Posterior vena cava (tissue), 2 donors: ENCODE data around the gene FAM210B. TPM values are rescaled to one million over a fixed set of nuclear protein-coding genes. Genes with fewer than 3 reads are reported as not detected.
"Not testable (repeated sequence)": the region's sequence is repeated elsewhere in the genome, so short reads cannot be mapped to it uniquely, and the experiment has no call there.

Source experiments
- DNase-seq: peaks from one replicate; pipeline ENCODE4 v3.0.0-alpha.2; 2020; ENCODE audit warnings: low spot score
- intact Hi-C, 2 donors: fragments of 100-400 bp; cut with DNase I; formaldehyde crosslinking; loops; one replicate each; pipeline versions ENCODE4 v1.14.1 to v1.14.2; 2022 to 2023
- total RNA-seq, 2 donors: library from RNA; stranded (reverse); fragmentation: NEBNext Ultra II Directional; extraction: Animal tissue kit (Norgen Biotek cat#: 25700); gene quantifications; one replicate each; pipeline ENCODE4 v1.2.1, GENCODE V29; 2021
- donor health status: DM: yes; HTN: yes; CAD: no.
- donor health status: DM: yes; HTN: yes; CAD: no.

The FAM210B gene
- total RNA-seq, 2 donors from 2014 or later, result 34.3 to 40.3 TPM

DNA sequence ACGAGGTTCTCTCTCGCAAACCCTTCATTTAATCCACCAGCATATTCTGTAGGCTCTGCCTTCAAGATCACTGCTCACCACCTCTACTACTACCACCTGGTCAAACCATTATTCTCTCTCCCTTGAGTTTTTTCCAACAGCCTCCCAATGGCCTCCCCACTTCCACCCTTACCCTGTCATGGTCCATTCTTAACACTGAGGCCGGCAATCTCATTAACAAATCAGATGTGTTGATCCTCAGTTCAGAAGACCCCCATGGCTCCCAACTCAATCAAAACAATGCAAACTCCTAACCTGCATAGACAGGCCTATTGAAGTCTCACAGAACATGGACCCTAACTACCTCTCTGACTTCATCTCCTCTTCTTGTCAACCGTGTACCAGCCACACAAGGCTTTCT is 31.0 kb downstream of the FAM210B start:
- DNase-seq, result no peak
- intact Hi-C loops, result loop anchor here in 1 of 2 donors (10.0 kb wide), 1 partner anchor 75 kb away; the partner anchor contains the start of gene RTF2

DNA sequence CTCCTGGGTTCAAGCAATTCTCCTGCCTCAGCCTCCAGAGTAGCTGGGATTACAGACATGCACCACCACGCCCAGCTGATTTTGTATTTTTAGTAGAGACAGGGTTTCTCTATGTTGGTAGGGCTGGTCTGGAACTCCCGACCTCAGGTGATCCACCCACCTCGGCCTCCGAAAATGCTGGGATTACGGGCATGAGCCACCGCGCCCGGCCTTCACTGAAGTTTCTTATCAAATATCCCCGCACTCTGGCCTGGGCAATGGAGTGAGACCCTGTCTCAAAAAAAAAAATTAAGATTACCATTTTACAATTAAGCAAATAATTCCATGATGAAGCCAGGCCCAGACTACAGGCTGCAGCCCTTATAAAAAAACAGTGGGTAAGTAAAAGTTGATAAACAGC is 31.6 kb downstream of the FAM210B start:
- DNase-seq, result not testable (repeated sequence)
- intact Hi-C loops, result loop anchor here in 1 of 2 donors (10.0 kb wide), 1 partner anchor 74 kb away; the partner anchor contains the start of gene RTF2

- DNase-seq, result no peak
- intact Hi-C loops, result loop anchor here in 1 of 2 donors (10.0 kb wide), 1 partner anchor 74 kb away; the partner anchor contains the start of gene RTF2
Observed at GRCh38 chr20:56391037-56391436, 32.3 kb downstream of the FAM210B start.

DNA sequence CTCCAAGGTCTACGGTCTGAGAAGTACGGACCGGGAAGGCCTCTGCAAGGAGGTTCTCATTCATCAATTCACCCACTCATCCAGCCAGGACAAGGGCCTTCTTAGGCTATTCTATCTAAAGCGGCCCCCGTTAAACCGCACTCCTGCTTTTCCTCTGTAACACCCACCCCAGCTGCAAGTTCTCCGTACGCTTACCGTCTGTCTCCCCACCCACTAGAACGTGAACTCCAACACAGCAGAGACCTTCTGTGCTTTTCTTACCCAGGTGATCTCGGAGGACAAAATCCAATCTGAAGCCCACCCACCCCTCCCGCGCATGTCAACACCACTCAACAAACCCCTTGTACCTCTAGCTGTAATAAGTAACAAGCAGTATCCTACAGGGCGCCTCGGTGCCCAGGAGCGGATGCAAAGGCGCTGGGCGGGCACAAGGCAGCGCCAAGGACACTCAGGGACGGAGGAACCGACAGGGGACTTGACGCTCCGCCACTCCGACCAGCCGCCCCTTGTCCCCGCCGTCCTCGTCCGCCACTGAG is 32.9 kb downstream of the FAM210B start:
- DNase-seq, result no peak
- intact Hi-C loops, result loop anchor here in 1 of 2 donors (10.0 kb wide), 1 partner anchor 73 kb away; the partner anchor contains the start of gene RTF2

DNA sequence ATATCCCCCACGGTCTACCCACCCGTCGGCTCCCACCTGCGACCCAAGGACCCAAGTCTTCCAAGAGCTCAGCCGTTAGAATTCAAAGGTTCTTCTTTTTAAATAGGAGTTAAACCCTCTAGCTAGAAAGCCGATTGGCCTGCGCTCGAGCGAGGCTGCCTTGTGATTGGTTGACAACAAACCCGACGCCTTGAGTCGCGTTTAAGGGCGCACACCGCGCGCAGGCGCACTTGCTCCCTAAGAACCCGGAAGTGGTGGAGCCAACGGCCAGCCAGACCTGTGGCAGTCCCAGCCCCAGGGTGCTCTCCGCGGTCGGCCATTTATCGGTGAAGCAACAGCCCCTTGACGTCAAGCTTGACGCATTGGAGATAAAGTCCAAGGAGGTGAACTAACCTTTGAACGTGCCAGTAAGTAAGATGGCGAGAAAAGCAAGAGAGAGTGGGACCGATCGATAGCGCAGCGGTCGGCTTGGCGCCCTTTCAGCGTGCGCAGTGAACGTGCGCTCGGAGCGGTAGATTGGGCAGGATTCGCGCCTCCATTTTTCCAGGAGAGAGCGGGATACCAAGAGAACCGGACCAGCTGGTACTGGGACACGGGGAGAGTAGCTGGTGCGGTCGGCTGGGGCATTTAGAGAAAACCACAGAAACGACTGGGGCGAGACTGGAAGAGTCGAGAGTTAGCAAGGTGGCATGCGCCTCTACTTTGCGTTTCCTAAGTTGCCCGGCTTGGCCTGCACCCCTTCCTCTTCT is 33.5 kb downstream of the FAM210B start, which contains the start of the genes AURKA and CSTF1:
AURKA (minus strand) TSS at position 84 of the 749 bp plus-strand sequence. CDS start 4,018 bp downstream, outside the sequence.
CSTF1 (plus strand) TSS at position 514 of the 749 bp plus-strand sequence. CDS start 2,908 bp downstream, outside the sequence.
- intact Hi-C loops, result loop anchor here in 1 of 2 donors (10.0 kb wide), 1 partner anchor 72 kb away; the partner anchor contains the start of gene RTF2
- peak; percentile 100 for DNase-seq

DNA sequence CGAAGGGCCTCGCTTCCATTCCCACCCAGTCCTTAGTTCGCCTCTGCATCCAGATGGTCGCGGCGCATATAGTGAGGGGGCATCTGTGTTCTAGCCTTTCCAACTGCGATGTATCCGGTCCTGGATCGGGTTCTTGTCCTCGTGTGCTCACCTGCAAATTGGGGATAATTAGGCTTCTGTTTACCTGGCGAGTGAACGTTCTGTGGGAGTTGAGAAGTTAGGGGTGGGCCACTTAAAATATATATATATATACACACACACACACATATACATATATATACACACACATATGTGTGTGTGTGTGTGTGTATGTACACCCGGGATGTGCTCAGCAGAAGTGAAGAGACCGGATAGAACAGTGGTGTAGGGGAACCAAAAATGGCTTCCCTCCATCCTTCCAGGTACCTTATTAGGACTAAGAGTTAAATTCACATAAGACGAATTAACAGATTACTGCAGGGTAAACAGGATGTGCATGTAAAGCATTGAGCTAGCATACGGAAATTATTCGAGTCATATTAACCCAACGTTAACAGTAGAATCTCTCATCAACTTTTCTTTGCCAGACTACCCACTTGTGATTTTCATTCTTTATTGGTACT is 34.2 kb downstream of the FAM210B start:
- no peak for DNase-seq
- intact Hi-C loops, result loop anchor here in 1 of 2 donors (10.0 kb wide), 1 partner anchor 72 kb away; the partner anchor contains the start of gene RTF2

GRCh38 chr20:56393653-56394052 is 34.9 kb downstream of the FAM210B start:
- intact Hi-C loops, result loop anchor here in 1 of 2 donors (10.0 kb wide), 1 partner anchor 71 kb away; the partner anchor contains the start of gene RTF2
- DNase-seq, result no peak

- intact Hi-C loops, result loop anchor here in 1 of 2 donors (10.0 kb wide), 1 partner anchor 70 kb away; the partner anchor contains the start of gene RTF2
Observed at GRCh38 chr20:56395166-56395565, 36.4 kb downstream of the FAM210B start.

DNA sequence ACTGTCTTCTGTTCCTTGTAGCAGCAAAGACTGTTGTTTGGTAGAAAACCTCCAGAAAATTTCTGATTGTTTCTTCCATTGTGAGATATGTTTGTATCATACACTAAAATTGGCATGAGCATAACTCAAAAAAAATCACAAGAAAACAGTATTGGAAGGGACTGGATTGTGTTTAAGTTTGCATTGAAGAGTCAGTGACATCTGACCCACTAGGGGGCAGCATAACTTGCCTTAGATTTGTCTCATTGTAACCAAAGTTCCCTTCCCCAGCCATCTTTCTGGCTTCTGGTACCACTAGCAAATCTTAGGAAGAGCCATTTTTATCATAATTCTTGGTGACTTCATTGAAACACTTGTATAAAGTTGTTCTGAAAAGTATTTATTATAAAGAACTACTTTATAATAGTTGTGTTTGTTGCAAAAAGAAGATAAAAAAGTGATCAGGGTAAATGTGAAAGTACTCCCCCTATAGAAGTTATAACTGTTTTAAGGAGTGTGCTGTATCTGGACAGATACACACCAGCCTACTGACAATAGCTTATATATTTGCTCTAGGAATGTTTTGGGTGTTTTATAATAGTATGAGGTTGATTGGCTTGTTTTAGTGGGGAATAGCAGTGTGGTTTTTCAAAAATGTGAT is 41.3 kb downstream of the FAM210B start:
- no peak for DNase-seq

More at GRCh38 chr20:56395166-56395565, 36.4 kb downstream of the FAM210B start:
- DNase-seq, result no peak

DNA sequence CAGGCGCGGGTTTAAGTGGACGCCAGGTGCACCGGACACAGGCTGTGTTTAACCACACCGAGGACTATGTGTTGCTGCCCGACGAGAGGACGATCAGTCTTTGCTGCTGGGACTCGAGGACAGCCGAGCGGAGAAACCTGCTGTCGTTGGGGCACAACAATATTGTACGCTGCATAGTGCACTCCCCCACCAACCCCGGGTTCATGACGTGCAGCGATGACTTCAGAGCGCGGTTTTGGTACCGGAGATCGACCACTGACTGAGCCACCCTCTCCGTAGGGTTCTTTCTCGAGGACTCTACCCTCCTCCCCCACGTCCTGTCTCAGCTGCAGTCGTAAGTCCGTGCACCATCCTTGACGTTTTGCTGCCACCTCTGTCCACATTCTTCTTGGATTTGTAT is 44.7 kb downstream of the FAM210B start:
- DNase-seq, result no peak
- intact Hi-C loops, result loop anchor here in 1 of 2 donors (10.0 kb wide), 1 partner anchor 61 kb away; the partner anchor contains the start of gene RTF2

More for the DNA sequence above, 41.3 kb downstream of the FAM210B start:
- intact Hi-C loops, result loop anchor here in 1 of 2 donors (10.0 kb wide), 1 partner anchor 65 kb away; the partner anchor contains the start of gene RTF2

GRCh38 chr20:56405356-56405755 is 46.6 kb downstream of the FAM210B start:
- not testable (repeated sequence) for DNase-seq
- intact Hi-C loops, result loop anchor here in 1 of 2 donors (10.0 kb wide), 1 partner anchor 59 kb away; the partner anchor contains the start of gene RTF2

GRCh38 chr20:56406910-56407309 is 48.1 kb downstream of the FAM210B start:
- intact Hi-C loops, result loop anchor here in 1 of 2 donors (10.0 kb wide), 1 partner anchor 58 kb away; the partner anchor contains the start of gene RTF2
- DNase-seq, result no peak

GRCh38 chr20:56409521-56409920 is 50.7 kb downstream of the FAM210B start:
- intact Hi-C loops, result loop anchor here in 1 of 2 donors (10.0 kb wide), 1 partner anchor 55 kb away; the partner anchor contains the start of gene RTF2
- DNase-seq, result no peak

- intact Hi-C loops, result loop anchor here in 1 of 2 donors (10.0 kb wide), 1 partner anchor 55 kb away; the partner anchor contains the start of gene RTF2
- DNase-seq, result no peak
Observed at GRCh38 chr20:56409956-56410355, 51.2 kb downstream of the FAM210B start.

- DNase-seq, intact Hi-C loops: not testable (repeated sequence)
Observed at GRCh38 chr20:56411287-56411686, 52.5 kb downstream of the FAM210B start.

DNA sequence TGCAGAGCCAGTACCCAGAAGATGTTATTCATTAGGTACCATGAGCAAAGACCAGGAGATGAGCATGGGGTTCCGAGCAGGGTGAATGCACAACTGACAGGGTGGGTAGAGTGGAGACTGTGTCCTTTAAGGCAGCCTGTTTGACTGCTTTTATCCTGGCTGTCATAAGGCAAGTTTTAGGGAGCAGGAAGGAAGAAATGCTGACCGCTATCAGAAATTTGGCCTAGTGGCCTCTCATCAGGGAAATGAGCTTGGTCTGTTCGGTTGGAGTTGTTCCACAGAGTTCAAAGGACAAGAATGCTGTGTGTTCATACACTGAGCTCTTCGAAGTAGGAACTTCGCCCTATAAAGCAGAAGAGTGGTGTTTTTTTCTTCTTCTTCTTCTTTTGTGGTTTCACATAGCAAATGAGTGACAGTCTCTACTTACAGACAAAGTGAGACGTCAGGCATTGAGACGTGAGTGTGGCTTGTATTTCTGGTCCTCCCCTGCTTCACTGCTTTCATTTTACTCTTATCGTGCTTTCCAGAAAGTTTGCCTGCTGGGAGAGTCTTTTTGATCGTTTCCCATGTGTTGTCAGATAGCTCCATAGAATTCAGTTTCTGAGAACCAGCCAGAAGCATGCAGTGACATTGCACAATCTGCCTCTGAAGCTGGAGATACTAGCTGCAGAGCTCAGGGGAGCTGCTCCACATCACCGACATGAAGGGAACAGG is 53.1 kb downstream of the FAM210B start, which contains the start of gene CASS4:
CASS4 (plus strand) TSS at position 502 of the 714 bp plus-strand sequence; CDS start at position 701, 199 bp downstream.
- no peak for DNase-seq
- intact Hi-C loops, result no loop called here

GRCh38 chr20:56412473-56412790 is 53.7 kb downstream of the FAM210B start:
- intact Hi-C loops, result no loop called here
- no peak for DNase-seq

- intact Hi-C loops, result no loop called here
- DNase-seq, result no peak
Observed at GRCh38 chr20:56412949-56413348, 54.2 kb downstream of the FAM210B start.
